ENCODE data around the gene DHDDS.
"Not testable (repeated sequence)": the region's sequence is repeated elsewhere in the genome, so short reads cannot be mapped to it uniquely, and the experiment has no call there.

Gene DHDDS

GRCh38 chr1:26477446-26478152 lies 45.5 kb downstream of the DHDDS start:
- DNase-seq, result no peak

- no peak for DNase-seq
These were observed 46.0 kb downstream of the DHDDS start for GRCh38 chr1:26478159-26478558.

GRCh38 chr1:26478988-26479387 lies 46.9 kb downstream of the DHDDS start:
- DNase-seq, result no peak

GRCh38 chr1:26482921-26483320 lies 50.8 kb downstream of the DHDDS start:
- no peak for DNase-seq

- DNase-seq, result no peak
These were observed 51.9 kb downstream of the DHDDS start for GRCh38 chr1:26483980-26484379.

GRCh38 chr1:26490155-26490554 lies 58.0 kb downstream of the DHDDS start:
- DNase-seq, result no peak

GRCh38 chr1:26493267-26493666 lies 61.1 kb downstream of the DHDDS start:
- no peak for DNase-seq

- DNase-seq, result no peak
These were observed 61.8 kb downstream of the DHDDS start for GRCh38 chr1:26493938-26494337.

GRCh38 chr1:26496861-26497260 lies 64.7 kb downstream of the DHDDS start:
- no peak for DNase-seq

- DNase-seq, result no peak
These were observed 66.8 kb downstream of the DHDDS start for GRCh38 chr1:26498894-26499293.

GRCh38 chr1:26500488-26501175 lies 68.5 kb downstream of the DHDDS start:
- peak; percentile 94 for DNase-seq

- not testable (repeated sequence) for DNase-seq
These were observed 78.6 kb downstream of the DHDDS start for GRCh38 chr1:26510711-26511110.

GRCh38 chr1:26515836-26516235 lies 83.7 kb downstream of the DHDDS start:
- DNase-seq, result not testable (repeated sequence)

- DNase-seq, result no peak
These were observed 85.1 kb downstream of the DHDDS start for GRCh38 chr1:26516987-26517765.

GRCh38 chr1:26517766-26518049 lies 85.6 kb downstream of the DHDDS start:
- DNase-seq, result no peak

- DNase-seq, result no peak
These were observed 86.2 kb downstream of the DHDDS start for GRCh38 chr1:26518355-26518754.

- DNase-seq, result no peak
These were observed 88.2 kb downstream of the DHDDS start for GRCh38 chr1:26520339-26520738.
